GM12878 (cell line): ENCODE results near the gene B4GALNT2. TPM values are rescaled to one million over a fixed set of nuclear protein-coding genes. Genes with fewer than 3 reads are reported as not detected.

Experiments used
- ATAC-seq: fragments of 200-7000 bp; cut with Tn5 transposase; 3 replicates; pipeline ENCODE4 v1.9.1; 2020; ENCODE audit warnings: mild to moderate bottlenecking, moderate library complexity
- BruUV-seq: library from RNA; stranded (reverse); fragments of 400-500 nt; replicated peaks from 2 replicates; lab custom pipeline; 2021; lab: Mats Ljungman, UMichigan
- CTCF ChIA-PET: fragments of 300-600 bp; sonication (Branson Sonifier 250); formaldehyde crosslinking; extraction: SDS; loops from one replicate; lab custom pipeline; 2021; ENCODE audit warnings: inconsistent platforms; lab: Yijun Ruan, JAX
- POLR2A ChIA-PET: fragments of 350-600 bp; formaldehyde crosslinking; extraction: SDS; loops from one replicate; lab custom pipeline; 2021; ENCODE audit warnings: inconsistent platforms; lab: Charles Lee
- RAD21 ChIA-PET: fragments of 300-600 bp; sonication (Branson Sonifier 250); formaldehyde crosslinking; loops from one replicate; lab custom pipeline; 2023; ENCODE audit warnings: antibody characterized with exemption; ENCODE audit not compliant: unreplicated experiment; lab: Charles Lee
- SMC1A ChIA-PET: fragments of 300-600 bp; sonication (Branson Sonifier 250); formaldehyde crosslinking; loops from one replicate; lab custom pipeline; 2023; ENCODE audit not compliant: unreplicated experiment, uncharacterized antibody; lab: Charles Lee
- DNase-seq: peaks from one replicate; pipeline ENCODE4 v3.0.0-alpha.2; 2011; ENCODE audit warnings: low read depth, low spot score
- FAIRE-seq: peaks from 3 replicates; lab custom pipeline; 2011; peaks lifted over from hg19 to GRCh38; lab: Jason Lieb, UNC
- H2AFZ ChIP-seq: 2 replicates; pipeline ENCODE4 v1.6.0; 2011; ENCODE audit warnings: low read depth, low read length, control low read depth; ENCODE audit not compliant: control insufficient read depth
- H3K27ac ChIP-seq: 2 replicates; pipeline ENCODE4 v1.5.1; 2011; ENCODE audit warnings: control low read depth; ENCODE audit not compliant: control insufficient read depth, insufficient read depth
- H3K27me3 ChIP-seq, 2 experiments: replicated peaks in 1 of 2; 2 replicates each; pipeline versions ENCODE4 v1.6.0 to v1.6.1; 2011; ENCODE audit warnings: low read length in 1 of 2; ENCODE audit not compliant: control insufficient read depth in 2 of 2, insufficient read depth in 2 of 2
- H3K36me3 ChIP-seq, 2 experiments: 2 replicates each; pipeline ENCODE4 v1.5.1; 2011; ENCODE audit warnings: low read length in 1 of 2; ENCODE audit not compliant: control insufficient read depth in 2 of 2, insufficient read depth in 2 of 2
- H3K4me1 ChIP-seq: 2 replicates; pipeline ENCODE4 v1.6.1; 2011; ENCODE audit warnings: mild to moderate bottlenecking, low read length, moderate library complexity, mixed read lengths; ENCODE audit not compliant: control insufficient read depth, insufficient read depth
- H3K4me2 ChIP-seq: 2 replicates; pipeline ENCODE4 v1.6.0; 2011; ENCODE audit warnings: control low read depth; ENCODE audit not compliant: control insufficient read depth, insufficient read depth
- H3K4me3 ChIP-seq: fragments of 200-600 bp; sonication (generic); 2 replicates; pipeline ENCODE4 v1.5.1; 2016
- H3K79me2 ChIP-seq: 2 replicates; pipeline ENCODE4 v1.6.0; 2011; ENCODE audit warnings: low read length; ENCODE audit not compliant: control insufficient read depth, insufficient read depth
- H3K9ac ChIP-seq: 2 replicates; pipeline ENCODE4 v1.8.0; 2011; ENCODE audit warnings: low read length, control low read depth, mixed read lengths; ENCODE audit not compliant: control insufficient read depth, insufficient read depth
- H3K9me3 ChIP-seq: replicated peaks from 3 replicates; pipeline ENCODE4 v1.5.1; 2011; ENCODE audit warnings: mild to moderate bottlenecking, low read length; ENCODE audit not compliant: control insufficient read depth, insufficient read depth
- H4K20me1 ChIP-seq: 2 replicates; pipeline ENCODE4 v1.6.0; 2011; ENCODE audit not compliant: control insufficient read depth, insufficient read depth
- BCL3 ChIP-seq: IDR thresholded peaks from 2 replicates; pipeline ENCODE4 v1.6.1; 2011; ENCODE audit warnings: borderline replicate concordance, low read depth, mild to moderate bottlenecking, moderate library complexity, low read length; ENCODE audit not compliant: insufficient read depth, poor library complexity, severe bottlenecking
- BRCA1 ChIP-seq: IDR thresholded peaks from 2 replicates; pipeline ENCODE4 v1.6.1; 2011; ENCODE audit warnings: low read depth, low read length, improper control_type of control experiment
- CBX3 ChIP-seq: fragments of 200-600 bp; sonication (generic); IDR thresholded peaks from 2 replicates; pipeline ENCODE4 v1.6.1; 2016; ENCODE audit warnings: low read depth, borderline replicate concordance
- FOS ChIP-seq: IDR thresholded peaks from 3 replicates; pipeline ENCODE4 v1.6.1; 2011; ENCODE audit warnings: borderline replicate concordance; ENCODE audit not compliant: insufficient read length; ENCODE audit errors: extremely low read depth
- FOXK2 ChIP-seq: fragments of 450-650 bp; IDR thresholded peaks from 2 replicates; pipeline ENCODE4 v1.6.1; 2017; ENCODE audit warnings: mild to moderate bottlenecking, moderate library complexity
- IKZF2 ChIP-seq, 2 experiments: fragments of 450-650 bp; IDR thresholded peaks; 2 replicates each; pipeline ENCODE4 v1.6.1; 2017; ENCODE audit warnings: mild to moderate bottlenecking in 2 of 2, moderate library complexity in 2 of 2
- MYC ChIP-seq: IDR thresholded peaks from 2 replicates; pipeline ENCODE4 v1.6.1; 2011; ENCODE audit warnings: mild to moderate bottlenecking, low read length, moderate library complexity, inconsistent platforms; ENCODE audit not compliant: insufficient read depth, insufficient replicate concordance, insufficient read length, severe bottlenecking
- NFXL1 ChIP-seq: fragments of 450-650 bp; IDR thresholded peaks from 2 replicates; pipeline ENCODE4 v1.6.1; 2017; ENCODE audit warnings: antibody characterized with exemption, mild to moderate bottlenecking, borderline replicate concordance
- NR2C1 ChIP-seq: fragments of 450-650 bp; IDR thresholded peaks from 2 replicates; pipeline ENCODE4 v1.6.1; 2017; ENCODE audit warnings: antibody characterized with exemption, mild to moderate bottlenecking, moderate library complexity
- NR2C2 ChIP-seq: IDR thresholded peaks from 2 replicates; pipeline ENCODE4 v1.6.1; 2011; ENCODE audit warnings: borderline replicate concordance, low read depth; ENCODE audit not compliant: control insufficient read depth, insufficient read length
- NR2F1 ChIP-seq: fragments of 450-650 bp; conservative IDR thresholded peaks from 2 replicates; pipeline ENCODE4 v1.6.1; 2017; ENCODE audit warnings: mild to moderate bottlenecking
- PBX3 ChIP-seq: IDR thresholded peaks from 2 replicates; pipeline ENCODE4 v1.6.1; 2011; ENCODE audit warnings: mild to moderate bottlenecking, low read depth, low read length, moderate library complexity; ENCODE audit not compliant: insufficient replicate concordance
- POLR2A ChIP-seq: IDR thresholded peaks from 2 replicates; pipeline ENCODE4 v1.6.1; 2011; ENCODE audit warnings: low read depth, mild to moderate bottlenecking, low read length
- SMAD1 ChIP-seq: fragments of 450-650 bp; IDR thresholded peaks from 2 replicates; pipeline ENCODE4 v1.6.1; 2018; ENCODE audit warnings: mild to moderate bottlenecking, low read depth; ENCODE audit not compliant: partially characterized antibody
- SP1 ChIP-seq: IDR thresholded peaks from one replicate; pipeline ENCODE4 v1.6.1; 2011; ENCODE audit warnings: low read depth, low read length
- TCF12 ChIP-seq: IDR thresholded peaks from 2 replicates; pipeline ENCODE4 v1.6.1; 2011; ENCODE audit warnings: low read depth, mild to moderate bottlenecking, low read length
- WGBS: methylation state at CpG from one replicate; pipeline ENCODE4 v1.1.6; 2016; ENCODE audit warnings: low lambda C conversion rate; ENCODE audit not compliant: insufficient replicate concordance, insufficient coverage; ENCODE audit errors: missing lambda C conversion rate; 5-methylcytosine and 5-hydroxymethylcytosine counted together
- in situ Hi-C: fragments of 300-500 bp; cut with MboI; formaldehyde crosslinking; loops from 9 replicates; pipeline ENCODE4 v1.14.3; 2018; ENCODE audit warnings: mixed read lengths
- intact Hi-C: fragments of 100-400 bp; cut with micrococcal nuclease; formaldehyde crosslinking; loops from one replicate; pipeline ENCODE4 v1.14.2; 2022; ENCODE audit not compliant: unreplicated experiment
- polyA plus RNA-seq, 11 experiments: library from polyadenylated mRNA; depleted of rRNA in 4 of 11; unstranded in 6 of 11; stranded (reverse) in 5 of 11; fragments of >200 nt; fragmentation: Nextera tagmentation in 4 of 11; fragmentation: Illumina TruSeq in 1 of 11; extraction: Ambion mirVana in 4 of 11; extraction: Trizol in 1 of 11; gene quantifications; 1 replicate in 1 of 11; 2 replicates in 10 of 11; pipeline versions ENCODE4 v1.2.1 to v1.2.3, GENCODE V29; 2011 to 2016; ENCODE audit warnings: inconsistent platforms in 2 of 11, missing spikeins in 2 of 11, low read depth in 1 of 11
- total RNA-seq, 4 experiments: library from RNA; depleted of rRNA in 3 of 4; stranded (reverse); fragments of >200 nt in 3 of 4; fragmentation: Illumina TruSeq in 1 of 4; extraction: Trizol in 1 of 4; gene quantifications; 2 replicates each; pipeline versions ENCODE4 v1.2.1 to v1.2.3, GENCODE V29; 2013 to 2021

Gene B4GALNT2
- total and polyA plus RNA-seq, 10 of the 15 experiments (the other 5 are each of a cell fraction or from before 2014, with no cell fraction given), result not detected

GRCh38 chr17:49157784-49158183 lies 25.2 kb downstream of the B4GALNT2 start:
- no TSS peak for BruUV-seq
- SMC1A ChIA-PET, result no interaction called here
- no peak overlapping the region for H3K4me2 ChIP-seq

More at GRCh38 chr17:49157784-49158183, 25.2 kb downstream of the B4GALNT2 start:
- in situ Hi-C loops (no loop called here), intact Hi-C loops (no loop called here)
- WGBS, result 48% methylated on average over 8 of the region's 8 CpGs
- Histone ChIP-seq H2AFZ (no peak overlapping the region), H4K20me1 (no peaks in the 10 kb centered on the region), H3K36me3 (no peaks in the 10 kb centered on the region), H3K9ac (no peak overlapping the region), H3K9me3 (no peaks in the 10 kb centered on the region), H3K79me2 (no peaks in the 10 kb centered on the region), H3K4me1 (no peaks in the 10 kb centered on the region), H3K27ac (no peak overlapping the region), H3K27me3 (peaks cover 0 to 2% of the 10 kb centered on the region in 2 experiments; a peak in 2 of 4 replicates), H3K4me3 (no peak overlapping the region)
- DNase-seq (no peak), FAIRE-seq (no peak), ATAC-seq (no peak)
- POLR2A ChIA-PET, result interaction anchor here (0.5 kb wide), 1 partner anchor 128 kb away, joined by 4 read pairs; no protein-coding TSS in a partner anchor
- no peak for TF ChIP-seq TCF12
- TF ChIP-seq PBX3, result no peak
- TF ChIP-seq NR2C1, result no peak
- no peak for TF ChIP-seq FOXK2
- no peak for TF ChIP-seq NR2F1
- no peak for TF ChIP-seq CBX3
- TF ChIP-seq BRCA1, result no peak
- TF ChIP-seq MYC, result no peak
- TF ChIP-seq FOS, result no peak
- TF ChIP-seq IKZF2 (IDR thresholded peaks at IDR 0.05), result no peak
- no peak for TF ChIP-seq NR2C2
- no peak for TF ChIP-seq SMAD1
- TF ChIP-seq NFXL1, result no peak
- no peak for TF ChIP-seq BCL3
- no peak for TF ChIP-seq SP1
- no peak for TF ChIP-seq POLR2A
- RAD21 ChIA-PET, result interaction anchor here (1.3 kb wide), 1 partner anchor 71 kb away, joined by 6 read pairs; no protein-coding TSS in a partner anchor
- CTCF ChIA-PET, result interaction anchor here (1.4 kb wide), 1 partner anchor 45 kb away, joined by 3 read pairs; no protein-coding TSS in a partner anchor
